GM19035 (cell line): Measurements from ENCODE around the gene GOLGA2.
A peak's percentile ranks its signal among the peaks of the same experiment; 100 is the strongest.

Experiments used
- ATAC-seq: cut with Tn5 transposase; IDR thresholded peaks from one replicate; pipeline ENCODE4 v1.9.1; 2021; ENCODE audit not compliant: unreplicated experiment

Gene GOLGA2, protein sequence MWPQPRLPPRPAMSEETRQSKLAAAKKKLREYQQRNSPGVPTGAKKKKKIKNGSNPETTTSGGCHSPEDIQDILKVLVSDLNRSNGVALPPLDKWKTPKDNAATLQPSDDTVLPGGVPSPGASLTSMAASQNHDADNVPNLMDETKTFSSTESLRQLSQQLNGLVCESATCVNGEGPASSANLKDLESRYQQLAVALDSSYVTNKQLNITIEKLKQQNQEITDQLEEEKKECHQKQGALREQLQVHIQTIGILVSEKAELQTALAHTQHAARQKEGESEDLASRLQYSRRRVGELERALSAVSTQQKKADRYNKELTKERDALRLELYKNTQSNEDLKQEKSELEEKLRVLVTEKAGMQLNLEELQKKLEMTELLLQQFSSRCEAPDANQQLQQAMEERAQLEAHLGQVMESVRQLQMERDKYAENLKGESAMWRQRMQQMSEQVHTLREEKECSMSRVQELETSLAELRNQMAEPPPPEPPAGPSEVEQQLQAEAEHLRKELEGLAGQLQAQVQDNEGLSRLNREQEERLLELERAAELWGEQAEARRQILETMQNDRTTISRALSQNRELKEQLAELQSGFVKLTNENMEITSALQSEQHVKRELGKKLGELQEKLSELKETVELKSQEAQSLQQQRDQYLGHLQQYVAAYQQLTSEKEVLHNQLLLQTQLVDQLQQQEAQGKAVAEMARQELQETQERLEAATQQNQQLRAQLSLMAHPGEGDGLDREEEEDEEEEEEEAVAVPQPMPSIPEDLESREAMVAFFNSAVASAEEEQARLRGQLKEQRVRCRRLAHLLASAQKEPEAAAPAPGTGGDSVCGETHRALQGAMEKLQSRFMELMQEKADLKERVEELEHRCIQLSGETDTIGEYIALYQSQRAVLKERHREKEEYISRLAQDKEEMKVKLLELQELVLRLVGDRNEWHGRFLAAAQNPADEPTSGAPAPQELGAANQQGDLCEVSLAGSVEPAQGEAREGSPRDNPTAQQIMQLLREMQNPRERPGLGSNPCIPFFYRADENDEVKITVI

GRCh38 chr9:128275198-128276007 lies at the start of gene GOLGA2:
GOLGA2 (minus strand) TSS chr9:128276007; CDS start chr9:128275976, 31 bp downstream.
- ATAC-seq, result peak; percentile 58

GRCh38 chr9:128324401-128324800 lies 48.6 kb upstream of the GOLGA2 start:
- no peak for ATAC-seq

DNA sequence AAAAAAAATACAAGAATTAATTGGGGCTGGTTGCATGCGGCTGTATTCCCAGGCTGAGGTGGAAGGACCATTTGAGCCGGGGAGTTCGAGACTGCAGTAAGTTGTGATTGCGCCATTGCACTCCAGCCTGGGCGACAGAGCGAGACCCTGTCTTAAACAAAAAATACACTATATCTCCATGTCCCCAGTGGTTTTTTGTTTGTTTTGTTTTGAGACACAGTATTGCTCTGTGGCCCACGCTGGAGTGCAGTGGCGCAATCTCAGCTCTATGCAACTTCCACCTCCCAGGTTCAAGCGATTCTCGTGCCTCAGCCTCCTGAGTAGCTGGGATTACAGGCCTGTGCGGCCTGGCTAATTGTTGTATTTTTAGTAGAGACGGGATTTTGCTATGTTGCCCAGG lies 48.0 kb upstream of the GOLGA2 start:
- ATAC-seq, result no peak

DNA sequence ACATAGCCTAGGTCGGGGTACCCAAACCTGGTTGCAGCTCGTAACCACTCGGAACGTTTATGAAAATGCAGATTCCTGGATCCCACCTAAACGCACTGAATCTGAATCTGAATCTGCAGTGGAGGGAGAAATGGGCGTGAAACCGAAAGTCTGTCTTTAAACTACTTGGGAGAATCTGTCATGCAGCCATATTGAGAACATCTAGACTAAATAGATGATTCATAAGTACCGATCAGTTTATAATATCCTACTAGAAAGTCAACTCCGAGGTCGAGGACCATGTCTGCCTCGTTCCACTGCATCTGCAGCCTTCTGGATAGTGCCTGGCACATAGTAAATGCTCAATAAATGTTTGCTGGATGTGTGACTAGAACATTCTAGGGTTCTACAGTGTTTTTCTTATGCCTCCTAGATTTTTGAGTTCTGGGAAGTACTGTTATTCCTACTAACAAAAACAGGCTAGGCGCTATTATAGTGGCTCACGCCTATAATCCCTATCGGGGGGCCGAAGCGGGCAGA lies 47.5 kb upstream of the GOLGA2 start:
- no peak for ATAC-seq

GRCh38 chr9:128322404-128323211 lies 46.8 kb upstream of the GOLGA2 start, which contains the start of the genes COQ4 and TRUB2:
COQ4 (plus strand) TSS chr9:128322839; CDS start chr9:128322859, 20 bp downstream.
TRUB2 (minus strand) TSS chr9:128322447; CDS start chr9:128322408, 39 bp downstream.
- peak; percentile 89 for ATAC-seq

- ATAC-seq, result peak; percentile 12
Observed at GRCh38 chr9:128321879-128322403, 46.1 kb upstream of the GOLGA2 start.

- ATAC-seq, result no peak
Observed at GRCh38 chr9:128321343-128321742, 45.5 kb upstream of the GOLGA2 start.

DNA sequence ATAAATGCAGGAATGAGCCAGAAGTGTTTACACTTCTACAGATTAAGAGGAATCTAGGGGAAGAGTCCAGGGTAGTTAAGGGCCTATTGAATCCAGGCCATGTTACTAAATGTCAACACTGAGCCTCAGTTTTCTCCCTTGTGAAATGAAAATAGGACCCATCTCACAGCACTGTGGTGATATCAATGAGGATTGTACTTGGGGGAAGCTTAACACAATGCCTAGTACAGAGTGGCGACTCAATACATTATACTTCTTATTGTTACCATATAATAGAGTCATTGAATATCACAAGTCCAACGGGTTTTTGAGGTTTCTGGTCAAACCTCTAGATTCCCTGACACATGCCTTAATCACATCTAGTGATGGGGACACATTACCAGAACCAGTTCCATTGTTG lies 41.8 kb upstream of the GOLGA2 start:
- ATAC-seq, result no peak

- no peak for ATAC-seq
Observed at GRCh38 chr9:128316421-128316820, 40.6 kb upstream of the GOLGA2 start.

- no peak for ATAC-seq
Observed at GRCh38 chr9:128314697-128315096, 38.9 kb upstream of the GOLGA2 start.

GRCh38 chr9:128310461-128310860 lies 34.7 kb upstream of the GOLGA2 start:
- ATAC-seq, result no peak

GRCh38 chr9:128309551-128309950 lies 33.7 kb upstream of the GOLGA2 start:
- ATAC-seq, result no peak

DNA sequence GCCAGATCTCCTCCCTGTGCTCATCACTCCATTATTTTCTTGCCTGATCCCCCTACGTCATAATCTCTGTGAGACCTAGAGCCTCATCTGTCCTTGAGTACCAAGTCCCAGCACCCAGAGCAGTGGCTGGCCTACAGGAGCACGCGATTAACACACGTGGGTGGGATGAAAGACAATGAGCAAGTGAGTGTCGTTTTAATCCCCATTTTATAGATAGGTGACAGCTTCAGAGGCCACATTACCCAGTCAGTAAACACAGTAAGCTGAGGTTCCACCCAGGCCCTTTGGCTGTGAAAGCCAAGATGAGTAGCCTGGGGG lies 29.1 kb upstream of the GOLGA2 start:
- no peak for ATAC-seq

GRCh38 chr9:128304136-128304970 lies 28.5 kb upstream of the GOLGA2 start:
- ATAC-seq, result no peak

DNA sequence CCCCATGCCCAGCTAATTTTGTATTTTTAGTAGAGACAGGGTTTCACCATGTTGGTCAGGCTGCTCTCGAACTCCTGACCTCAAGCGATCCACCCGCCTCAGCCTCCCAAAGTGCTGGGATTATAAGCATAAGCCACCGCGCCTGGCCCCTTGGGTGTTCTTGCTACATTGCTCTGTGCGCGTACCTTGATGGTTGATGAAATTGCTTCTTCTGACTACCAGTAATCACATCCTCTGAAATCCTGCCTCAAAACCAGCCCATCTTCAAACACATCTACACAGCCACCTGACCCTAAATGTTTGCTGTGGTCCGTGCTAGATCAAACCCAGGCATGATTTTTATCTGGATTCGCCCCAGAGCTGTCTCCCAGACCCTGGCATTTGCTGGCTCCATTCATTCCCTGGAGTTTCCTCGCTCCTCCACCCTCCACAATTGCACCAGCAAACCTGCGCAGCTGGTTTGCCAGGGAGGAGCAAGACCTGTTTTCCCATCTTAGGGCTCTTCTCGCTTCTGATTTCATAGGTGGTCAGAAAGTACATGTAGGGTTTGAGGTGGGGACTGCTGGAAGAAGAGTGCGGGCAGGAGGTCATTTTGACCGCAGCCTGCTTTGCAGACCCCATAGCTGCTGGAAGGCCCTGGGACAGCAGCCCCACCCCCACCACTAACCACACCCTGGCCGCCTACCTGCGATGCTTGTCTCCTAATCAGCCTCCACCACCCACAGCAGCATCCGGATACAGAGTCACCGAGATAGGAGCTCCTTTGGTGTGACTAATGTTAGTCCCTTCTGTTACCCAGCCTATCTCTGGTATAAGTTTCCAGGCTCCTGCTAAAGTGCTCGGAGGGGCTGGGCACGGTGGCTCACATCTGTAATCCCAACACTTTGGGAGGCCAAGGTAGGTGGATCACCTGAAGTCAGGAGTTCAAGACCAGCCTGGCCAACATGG lies 23.0 kb upstream of the GOLGA2 start:
- ATAC-seq, result no peak

GRCh38 chr9:128297221-128297773 lies 21.5 kb upstream of the GOLGA2 start:
- no peak for ATAC-seq
